HG02678 (cell line): ENCODE measurements around the gene BIRC2.
"Not testable (repeated sequence)": the region's sequence is repeated elsewhere in the genome, so short reads cannot be mapped to it uniquely, and the experiment has no call there.

Experiments used
- ATAC-seq: cut with Tn5 transposase; IDR thresholded peaks from one replicate; pipeline ENCODE4 v1.9.1; 2021; ENCODE audit warnings: mild to moderate bottlenecking, moderate library complexity; ENCODE audit not compliant: unreplicated experiment

The BIRC2 gene

GRCh38 chr11:102374633-102375424 is 27.8 kb downstream of the BIRC2 start:
- ATAC-seq, result not testable (repeated sequence)

- ATAC-seq, result no peak
These were observed 28.8 kb downstream of the BIRC2 start for GRCh38 chr11:102375720-102376399.

- no peak for ATAC-seq
These were observed 30.9 kb downstream of the BIRC2 start for GRCh38 chr11:102377891-102378290.

GRCh38 chr11:102378818-102379217 is 31.8 kb downstream of the BIRC2 start:
- no peak for ATAC-seq

GRCh38 chr11:102382384-102382783 is 35.4 kb downstream of the BIRC2 start:
- no peak for ATAC-seq

- ATAC-seq, result no peak
These were observed 36.8 kb downstream of the BIRC2 start for GRCh38 chr11:102383839-102384238.

GRCh38 chr11:102384419-102385079 is 37.5 kb downstream of the BIRC2 start:
- no peak for ATAC-seq

GRCh38 chr11:102385085-102386007 is 38.3 kb downstream of the BIRC2 start:
- ATAC-seq, result no peak

- ATAC-seq, result no peak
These were observed 39.2 kb downstream of the BIRC2 start for GRCh38 chr11:102386136-102386734.

GRCh38 chr11:102387043-102387781 is 40.2 kb downstream of the BIRC2 start:
- no peak for ATAC-seq

- ATAC-seq, result no peak
These were observed 42.2 kb downstream of the BIRC2 start for GRCh38 chr11:102389253-102389652.

GRCh38 chr11:102390667-102391465 is 43.9 kb downstream of the BIRC2 start:
- peak; percentile 86 for ATAC-seq

GRCh38 chr11:102391549-102392237 is 44.7 kb downstream of the BIRC2 start:
- no peak for ATAC-seq

- ATAC-seq, result no peak
These were observed 46.3 kb downstream of the BIRC2 start for GRCh38 chr11:102393272-102393730.

- ATAC-seq, result no peak
These were observed 48.8 kb downstream of the BIRC2 start for GRCh38 chr11:102395720-102396393.

- ATAC-seq, result no peak
These were observed 49.9 kb downstream of the BIRC2 start for GRCh38 chr11:102396708-102397563.

- no peak for ATAC-seq
These were observed 51.3 kb downstream of the BIRC2 start for GRCh38 chr11:102398297-102398696.
